Measurements from ENCODE around the gene ACY1.

The ACY1 gene

GRCh38 chr3:51982838-51983577 lies at the start of gene ACY1:
TSS of gene ACY1 (plus strand) at chr3:51983535. CDS start at chr3:51984065, 530 bp downstream.
- peak; percentile 93 for DNase-seq

- no peak for DNase-seq
Measured at GRCh38 chr3:51934139-51934850, 49.0 kb upstream of the ACY1 start.

GRCh38 chr3:51934991-51935885 lies 48.1 kb upstream of the ACY1 start:
- no peak for DNase-seq

- no peak for DNase-seq
Measured at GRCh38 chr3:51935886-51936755, 47.2 kb upstream of the ACY1 start.

GRCh38 chr3:51937014-51937413 lies 46.3 kb upstream of the ACY1 start:
- DNase-seq, result no peak

GRCh38 chr3:51937611-51938450 lies 45.5 kb upstream of the ACY1 start:
- DNase-seq, result no peak

- no peak for DNase-seq
Measured at GRCh38 chr3:51938780-51939425, 44.4 kb upstream of the ACY1 start.

- no peak for DNase-seq
Measured at GRCh38 chr3:51940648-51941462, 42.5 kb upstream of the ACY1 start.

- DNase-seq, result no peak
Measured at GRCh38 chr3:51941463-51941797, 41.9 kb upstream of the ACY1 start.

GRCh38 chr3:51941798-51942602 lies 41.3 kb upstream of the ACY1 start, which contains the start of the genes PARP3 and RRP9:
TSS of gene PARP3 (plus strand) at chr3:51942363. CDS start at chr3:51943356, 993 bp downstream.
TSS of gene RRP9 (minus strand) at chr3:51941904. CDS start at chr3:51941867, 37 bp downstream.
- peak; percentile 100 for DNase-seq

- DNase-seq, result peak; percentile 49
Measured at GRCh38 chr3:51942603-51943450, 40.5 kb upstream of the ACY1 start.

GRCh38 chr3:51943451-51944391 lies 39.6 kb upstream of the ACY1 start:
- DNase-seq, result peak; percentile 30

GRCh38 chr3:51944451-51945021 lies 38.8 kb upstream of the ACY1 start:
- DNase-seq, result peak; percentile 17

GRCh38 chr3:51945031-51945840 lies 38.1 kb upstream of the ACY1 start:
- DNase-seq, result peak; percentile 23

Data from femur (tissue), 1 donor.